K562 (cell line): ENCODE results near the gene SYNGR1.

Experiments
- ARID3A ChIP-seq: IDR thresholded peaks from 2 replicates; pipeline ENCODE4 v1.6.1; 2012; ENCODE audit warnings: low read depth, low read length, improper control_type of control experiment, borderline replicate concordance
- EGR1 ChIP-seq: fragments of 450-650 bp; conservative IDR thresholded peaks from 2 replicates; pipeline ENCODE4 v1.6.1; 2017; ENCODE audit warnings: mild to moderate bottlenecking
- PHF8 ChIP-seq: fragments of 200-600 bp; sonication (generic); IDR thresholded peaks from 2 replicates; pipeline ENCODE4 v1.6.1; 2012; ENCODE audit warnings: mixed run types, mild to moderate bottlenecking, inconsistent platforms, low read length, moderate library complexity, borderline replicate concordance
- POLR2A ChIP-seq: fragments of 450-650 bp; conservative IDR thresholded peaks from 2 replicates; pipeline ENCODE4 v1.6.1; 2016
- RFX1 ChIP-seq: fragments of 450-650 bp; IDR thresholded peaks from 2 replicates; pipeline ENCODE4 v1.6.1; 2016; ENCODE audit warnings: mild to moderate bottlenecking, moderate library complexity
- TARDBP ChIP-seq: fragments of 450-650 bp; IDR thresholded peaks from 2 replicates; pipeline ENCODE4 v1.6.1; 2016
- ZNF24 ChIP-seq: fragments of 450-650 bp; IDR thresholded peaks from 2 replicates; pipeline ENCODE4 v1.6.1; 2016

- TF ChIP-seq RFX1 (no peak), EGR1 (no peak), PHF8 (no peak), POLR2A (no peak), ARID3A (no peak), ZNF24 (no peak), TARDBP (no peak)
Observed at GRCh38 chr22:39318507-39319283, 31.1 kb upstream of the SYNGR1 start.
